B cell (primary cell): ENCODE data around the gene TCAIM. TPM values are rescaled to one million over a fixed set of nuclear protein-coding genes. Genes with fewer than 3 reads are reported as not detected.

ENCODE experiments used
- ATAC-seq: fragments of 200-7000 bp; cut with Tn5 transposase; one replicate; pipeline ENCODE4 v1.10.0; 2021; ENCODE audit warnings: low read depth, mild to moderate bottlenecking, moderate number of reproducible peaks, moderate library complexity
- CTCF ChIA-PET: fragments of 350-600 bp; sonication (Branson Sonifier 250); formaldehyde crosslinking; loops from one replicate; lab custom pipeline; 2021; ENCODE audit warnings: antibody characterized with exemption, inconsistent platforms; lab: Charles Lee
- POLR2A ChIA-PET: fragments of 350-600 bp; sonication (Branson Sonifier 250); formaldehyde crosslinking; loops from one replicate; lab custom pipeline; 2021; ENCODE audit warnings: antibody characterized with exemption; lab: Charles Lee
- DNase-seq: peaks from one replicate; pipeline ENCODE4 v3.0.0; 2013
- H2AFZ ChIP-seq: 2 replicates; pipeline ENCODE4 v1.6.1; 2012; ENCODE audit warnings: mild to moderate bottlenecking, low read depth, low read length; ENCODE audit not compliant: insufficient read depth, poor library complexity, severe bottlenecking
- H3K27ac ChIP-seq, 2 donors: 1 replicate in 1 of 2; 2 replicates in 1 of 2; pipeline ENCODE4 v1.5.1; 2012 to 2013; ENCODE audit warnings: low read length in 2 of 2, mild to moderate bottlenecking in 2 of 2, moderate library complexity in 1 of 2
- H3K27me3 ChIP-seq, 4 experiments: fragments of 200-600 bp in 1 of 4; sonication (generic) in 1 of 4; replicated peaks in 1 of 4; 1 replicate in 2 of 4; 2 replicates in 2 of 4; pipeline versions ENCODE4 v1.6.1 to v1.7.0; 2013 to 2016; ENCODE audit warnings: low read length in 3 of 4, mild to moderate bottlenecking in 2 of 4, mixed read lengths in 1 of 4, moderate library complexity in 1 of 4; ENCODE audit not compliant: insufficient read depth in 4 of 4, control insufficient read depth in 3 of 4; ENCODE audit errors: control extremely low read depth in 1 of 4
- H3K36me3 ChIP-seq, 2 experiments: replicated peaks in 1 of 2; 1 replicate in 1 of 2; 2 replicates in 1 of 2; pipeline versions ENCODE4 v1.6.1 to v1.7.1; 2013; ENCODE audit warnings: low read length in 1 of 2; ENCODE audit not compliant: insufficient read depth in 2 of 2, control insufficient read depth in 1 of 2; ENCODE audit errors: control extremely low read depth in 1 of 2, extremely low read depth in 1 of 2
- H3K4me1 ChIP-seq, 2 donors: fragments of 200-600 bp in 1 of 2; sonication (generic) in 1 of 2; 1 replicate in 1 of 2; 2 replicates in 1 of 2; pipeline versions ENCODE4 v1.5.1 to v1.6.1; 2013 to 2017; ENCODE audit warnings: low read length in 2 of 2; ENCODE audit not compliant: control insufficient read depth in 2 of 2, insufficient read depth in 2 of 2
- H3K4me2 ChIP-seq: replicated peaks from 2 replicates; pipeline ENCODE3; 2012; ENCODE audit warnings: mild to moderate bottlenecking, low read depth, low read length; ENCODE audit not compliant: poor library complexity, severe bottlenecking
- H3K4me3 ChIP-seq, 5 experiments: fragments of 200-600 bp in 1 of 5; sonication (generic) in 1 of 5; 1 replicate in 3 of 5; 2 replicates in 2 of 5; pipeline versions ENCODE4 v1.5.1 to v1.7.0; 2011 to 2016; ENCODE audit warnings: low read length in 4 of 5, mild to moderate bottlenecking in 4 of 5, low read depth in 2 of 5, control low read depth in 1 of 5, moderate library complexity in 1 of 5; ENCODE audit not compliant: insufficient read depth in 1 of 5; ENCODE audit errors: control extremely low read depth in 1 of 5, extremely low read depth in 1 of 5
- H3K79me2 ChIP-seq: fragments of 200-600 bp; sonication (generic); one replicate; pipeline ENCODE4 v1.6.0; 2016; ENCODE audit warnings: low read length; ENCODE audit not compliant: control insufficient read depth, insufficient read depth
- H3K9ac ChIP-seq: fragments of 200-600 bp; sonication (generic); 2 replicates; pipeline ENCODE4 v1.6.1; 2017; ENCODE audit warnings: mild to moderate bottlenecking, low read length, moderate library complexity
- H3K9me3 ChIP-seq, 3 donors: one replicate each; pipeline versions ENCODE4 v1.6.1 to v1.7.1; 2013; ENCODE audit warnings: low read length in 2 of 3; ENCODE audit not compliant: control insufficient read depth in 2 of 3, insufficient read depth in 1 of 3; ENCODE audit errors: control extremely low read depth in 1 of 3
- H4K20me1 ChIP-seq: 2 replicates; pipeline ENCODE4 v1.6.0; 2012; ENCODE audit warnings: mild to moderate bottlenecking, low read length; ENCODE audit not compliant: insufficient read depth, control insufficient read depth, poor library complexity, severe bottlenecking
- H3K27ac Mint-ChIP-seq: one replicate; pipeline ENCODE4 v1.8.0; 2021; ENCODE audit warnings: mixed read lengths
- H3K27me3 Mint-ChIP-seq: one replicate; pipeline ENCODE4 v1.8.0; 2021; ENCODE audit warnings: mixed read lengths
- H3K4me1 Mint-ChIP-seq: one replicate; pipeline ENCODE4 v1.8.0; 2021; ENCODE audit warnings: mixed read lengths
- H3K4me3 Mint-ChIP-seq: one replicate; pipeline ENCODE4 v1.8.0; 2021; ENCODE audit warnings: mixed read lengths
- H3K9me3 Mint-ChIP-seq: one replicate; pipeline ENCODE4 v1.8.0; 2022; ENCODE audit warnings: mixed read lengths; ENCODE audit not compliant: insufficient read depth
- EZH2 ChIP-seq: IDR thresholded peaks from 2 replicates; pipeline ENCODE4 v1.6.1; 2012; ENCODE audit warnings: borderline replicate concordance, low read depth, mild to moderate bottlenecking, moderate library complexity, low read length; ENCODE audit not compliant: insufficient read depth, poor library complexity, severe bottlenecking
- WGBS: methylation state at CpG from one replicate; pipeline ENCODE4 v1.1.5; 2013; ENCODE audit warnings: missing lambda C conversion rate; ENCODE audit not compliant: insufficient coverage; 5-methylcytosine and 5-hydroxymethylcytosine counted together
- intact Hi-C: fragments of 100-400 bp; cut with micrococcal nuclease; formaldehyde crosslinking; loops from one replicate; pipeline ENCODE4 v1.10.0; 2022
- polyA plus RNA-seq: library from polyadenylated mRNA; depleted of rRNA; stranded (reverse); fragments of >200 nt; gene quantifications from 2 replicates; pipeline ENCODE4 v1.2.3, GENCODE V29; 2012
- total RNA-seq, 2 donors: library from RNA; stranded (reverse); fragments of 120-200 nt in 1 of 2; gene quantifications; 1 replicate in 1 of 2; 2 replicates in 1 of 2; pipeline versions ENCODE4 v1.2.3 to v1.2.4, GENCODE V29; 2013 to 2022
- TF ChIP-seq, protein P1 (sequence below): fragments of 200-600 bp; IDR thresholded peaks from one replicate; pipeline ENCODE4 v1.8.0; 2022; ENCODE audit warnings: antibody characterized with exemption, mild to moderate bottlenecking

The TCAIM gene
- total and polyA plus RNA-seq, 2 donors (not counting 1 experiment from before 2014, with no cell fraction given), result 4.3 to 15.8 TPM

- Histone ChIP-seq H3K36me3 (peaks cover 0 to 3% of the 10 kb centered on the region in 2 experiments), H2AFZ (no peak overlapping the region), H3K9ac (no peak overlapping the region), H3K4me1 (no peaks in the 10 kb centered on the region), H3K27me3 (no peaks in the 10 kb centered on the region), H3K4me2 (no peak overlapping the region), H3K27ac (no peak overlapping the region), H3K4me3 (no peak overlapping the region), H3K79me2 (no peaks in the 10 kb centered on the region), H3K9me3 (no peaks in the 10 kb centered on the region), H4K20me1 (no peaks in the 10 kb centered on the region)
- 100% methylated on average over 1 of the region's 3 CpGs for WGBS
- no peaks in the 10 kb centered on the region for H3K9me3 Mint-ChIP-seq
- POLR2A ChIA-PET, result no interaction called here
- DNase-seq (no peak), ATAC-seq (no peak)
- H3K27me3 Mint-ChIP-seq, result no peaks in the 10 kb centered on the region
- H3K27ac Mint-ChIP-seq, result no peak overlapping the region
- intact Hi-C loops, result no loop called here
- no peaks in the 10 kb centered on the region for H3K4me1 Mint-ChIP-seq
- CTCF ChIA-PET, result no interaction called here
- H3K4me3 Mint-ChIP-seq, result no peak overlapping the region
- TF ChIP-seq, protein P1, sequence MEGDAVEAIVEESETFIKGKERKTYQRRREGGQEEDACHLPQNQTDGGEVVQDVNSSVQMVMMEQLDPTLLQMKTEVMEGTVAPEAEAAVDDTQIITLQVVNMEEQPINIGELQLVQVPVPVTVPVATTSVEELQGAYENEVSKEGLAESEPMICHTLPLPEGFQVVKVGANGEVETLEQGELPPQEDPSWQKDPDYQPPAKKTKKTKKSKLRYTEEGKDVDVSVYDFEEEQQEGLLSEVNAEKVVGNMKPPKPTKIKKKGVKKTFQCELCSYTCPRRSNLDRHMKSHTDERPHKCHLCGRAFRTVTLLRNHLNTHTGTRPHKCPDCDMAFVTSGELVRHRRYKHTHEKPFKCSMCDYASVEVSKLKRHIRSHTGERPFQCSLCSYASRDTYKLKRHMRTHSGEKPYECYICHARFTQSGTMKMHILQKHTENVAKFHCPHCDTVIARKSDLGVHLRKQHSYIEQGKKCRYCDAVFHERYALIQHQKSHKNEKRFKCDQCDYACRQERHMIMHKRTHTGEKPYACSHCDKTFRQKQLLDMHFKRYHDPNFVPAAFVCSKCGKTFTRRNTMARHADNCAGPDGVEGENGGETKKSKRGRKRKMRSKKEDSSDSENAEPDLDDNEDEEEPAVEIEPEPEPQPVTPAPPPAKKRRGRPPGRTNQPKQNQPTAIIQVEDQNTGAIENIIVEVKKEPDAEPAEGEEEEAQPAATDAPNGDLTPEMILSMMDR, result no peak
- TF ChIP-seq EZH2, result no peak
These were observed 64.0 kb downstream of the TCAIM start for GRCh38 chr3:44402548-44402947.

DNA sequence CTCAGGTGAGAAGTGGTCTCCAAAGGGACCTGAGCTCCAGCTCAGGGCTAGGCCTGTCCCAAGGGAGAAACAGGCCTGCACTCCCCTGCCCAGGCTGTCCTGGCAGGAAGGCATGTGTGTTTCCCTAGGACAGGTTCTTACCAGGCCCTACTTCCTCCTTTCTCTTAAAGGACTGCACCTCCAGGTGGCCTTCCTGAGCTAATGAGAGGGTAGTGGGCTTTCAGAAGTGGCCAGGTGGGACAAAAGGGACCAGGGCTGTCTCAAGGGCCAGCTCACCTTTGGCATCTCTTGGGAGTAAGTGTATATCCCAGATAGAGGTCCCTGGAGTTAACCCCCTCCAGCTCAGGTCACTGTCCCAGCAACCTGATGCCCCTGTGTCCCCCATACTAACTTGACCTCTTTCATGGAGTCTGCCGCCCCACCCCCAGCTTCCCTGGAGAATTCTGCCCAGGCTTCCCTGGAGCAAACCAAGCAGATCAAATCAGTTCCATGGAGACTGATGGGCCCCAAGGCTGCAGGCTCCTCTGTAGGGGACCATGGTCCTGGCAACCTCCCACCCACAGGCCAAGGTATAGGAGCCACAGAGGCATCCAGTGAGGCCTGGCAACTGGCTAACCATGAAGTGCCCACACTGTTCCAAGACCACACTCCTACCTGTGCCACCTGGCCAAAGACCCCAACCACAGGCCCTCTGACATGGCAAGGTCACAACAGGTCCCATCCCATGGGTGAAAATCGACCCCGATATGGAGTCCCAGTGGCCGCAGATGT, 71.3 kb downstream of the TCAIM start:
- Histone ChIP-seq H3K4me3 (no peak overlapping the region), H2AFZ (no peak overlapping the region), H3K4me2 (no peak overlapping the region), H3K9ac (no peak overlapping the region), H3K27me3 (no peaks in the 10 kb centered on the region), H3K27ac (no peak overlapping the region), H3K36me3 (no peaks in the 10 kb centered on the region), H3K9me3 (no peaks in the 10 kb centered on the region), H3K4me1 (no peaks in the 10 kb centered on the region), H3K79me2 (no peaks in the 10 kb centered on the region), H4K20me1 (no peaks in the 10 kb centered on the region)
- Mint-ChIP-seq H3K4me3 (no peak overlapping the region), H3K4me1 (no peaks in the 10 kb centered on the region), H3K9me3 (no peaks in the 10 kb centered on the region), H3K27me3 (no peaks in the 10 kb centered on the region), H3K27ac (no peak overlapping the region)
- ChIA-PET POLR2A (no interaction called here), CTCF (no interaction called here)
- 79% methylated on average over 2 of the region's 4 CpGs for WGBS
- ATAC-seq, result no peak
- no peak for DNase-seq
- no peak for TF ChIP-seq EZH2
- TF ChIP-seq, protein P1, result no peak
- intact Hi-C loops, result no loop called here
